ENCODE data around the gene MARF1. TPM values are rescaled to one million over a fixed set of nuclear protein-coding genes. Genes with fewer than 3 reads are reported as not detected.

Gene MARF1
- total and polyA plus RNA-seq, 2 of the 8 experiments (the other 6 are each of a cell fraction or from before 2014, with no cell fraction given), result 5.6 to 31.4 TPM

GRCh38 chr16:15682105-15682570 lies 39.2 kb upstream of the MARF1 start:
- Histone ChIP-seq H3K23me2 (ENCODE audit: low read depth, low read length) (no peaks in the 10 kb centered on the region), H3K4me3 (ENCODE audit: extremely low read depth in 1 of 4, insufficient read depth in 2 of 4, low read depth in 3 of 4, low read length in 4 of 4) (no peak overlapping the region), H2AK5ac (ENCODE audit: low read depth, low read length) (no peak overlapping the region), H2BK20ac (ENCODE audit: low read length) (no peak overlapping the region), H2BK12ac (ENCODE audit: low read depth, low read length) (no peak overlapping the region), H3K9me3 (ENCODE audit: insufficient read depth in 2 of 2, low read depth in 1 of 2, low read length in 1 of 2) (no peaks in the 10 kb centered on the region), H4K5ac (ENCODE audit: insufficient read length, low read depth, low read length) (no peak overlapping the region), H3K27me3 (replicated peaks in 1 of 4; ENCODE audit: control insufficient read depth in 3 of 4, extremely low read depth in 1 of 4, insufficient read depth in 3 of 4, low read length in 3 of 4) (no peaks in the 10 kb centered on the region), H2BK120ac (replicated peaks; ENCODE audit: low read depth, low read length) (no peak overlapping the region), H4K8ac (ENCODE audit: extremely low read depth, insufficient read depth, low read length) (no peak overlapping the region), H3K79me2 (ENCODE audit: control insufficient read depth in 1 of 2, insufficient read depth in 2 of 2, low read length in 2 of 2) (no peaks in the 10 kb centered on the region), H2BK5ac (ENCODE audit: low read depth, low read length) (no peak overlapping the region), H3K4ac (replicated peaks; ENCODE audit: insufficient read length, low read depth, low read length) (no peak overlapping the region), H3K9ac (replicated peaks in 1 of 4; ENCODE audit: extremely low read depth in 1 of 4, low read depth in 3 of 4, low read length in 3 of 4) (no peak overlapping the region), H2AFZ (ENCODE audit: low read length) (0 out of 2 replicates have a peak overlapping the region, but pooled peaks have one; percentile 3), H4K20me1 (replicated peaks in 1 of 2; ENCODE audit: control insufficient read depth in 1 of 2, insufficient read depth in 2 of 2, low read length in 2 of 2) (no peaks in the 10 kb centered on the region), H3K18ac (ENCODE audit: extremely low read depth, low read length) (no peak overlapping the region), H4K91ac (replicated peaks; ENCODE audit: insufficient read length, low read length) (no peak overlapping the region), H3K27ac (ENCODE audit: low read depth, low read length) (no peak overlapping the region), H3K4me1 (replicated peaks in 1 of 4; ENCODE audit: control insufficient read depth in 3 of 4, insufficient read depth in 4 of 4, low read length in 3 of 4) (no peaks in the 10 kb centered on the region), H3K14ac (ENCODE audit: insufficient read length) (no peak overlapping the region), H2BK15ac (ENCODE audit: low read length) (no peak overlapping the region), H3K36me3 (ENCODE audit: control insufficient read depth in 2 of 4, insufficient read depth in 4 of 4, low read length in 3 of 4) (peaks cover 0 to 7% (median 3%) of the 10 kb centered on the region in 4 experiments; a peak in 5 of 8 replicates), H3K79me1 (ENCODE audit: low read depth, low read length) (no peaks in the 10 kb centered on the region), H3K4me2 (ENCODE audit: insufficient read depth in 1 of 2, low read depth in 2 of 2, low read length in 2 of 2) (no peak overlapping the region), H3K56ac (replicated peaks; ENCODE audit: insufficient read length, low read depth, low read length) (no peak overlapping the region), H3K23ac (ENCODE audit: insufficient read length) (no peak overlapping the region)
- FAIRE-seq (no peak), DNase-seq (ENCODE audit: low read depth in 1 of 2, low spot score in 2 of 2) (peak in 1 of 2 experiments; percentile 48)
- WGBS, 2 experiments (ENCODE audit: extremely low coverage in 1 of 2, insufficient coverage in 1 of 2, insufficient read length in 1 of 2, insufficient replicate concordance in 2 of 2, low coverage in 1 of 2, low lambda C conversion rate in 2 of 2, missing lambda C conversion rate in 1 of 2), result 66% methylated on average over 7 of the region's 7 CpGs; no CpG with 5 or more reads in 1 of the 2 experiments
- ChIA-PET POLR2A (ENCODE audit: partially characterized antibody) (interaction anchor here (0.7 to 1.0 kb wide), 2 partner anchors 15 to 24 kb away, joined by 3 read pairs; no protein-coding TSS in a partner anchor), CTCF (ENCODE audit: partially characterized antibody) (interaction anchor here (0.5 to 2.7 kb wide), 22 partner anchors 9 to 440 kb away, joined by 3 to 17 read pairs (median 4); partner anchors contain the start of gene MARF1)
- TF ChIP-seq ATF3 (IDR thresholded peaks at IDR 0.05; ENCODE audit: insufficient read depth, low read depth, low read length) (0 out of 2 replicates have a peak, but pooled peaks have one; percentile 36), CTCF (IDR thresholded peaks at IDR 0.05; ENCODE audit: control extremely low read depth in 1 of 3, insufficient read depth in 1 of 3, low read depth in 1 of 3, low read length in 3 of 3) (peak; percentile 22 to 67 (median 64); a peak in 3 of 4 replicates), JUND (IDR thresholded peaks at IDR 0.05; ENCODE audit: low read length) (peak; percentile 83), USF2 (IDR thresholded peaks at IDR 0.05; ENCODE audit: low read length) (peak; percentile 30; the same call in 1 of the 2 replicates), RAD21 (IDR thresholded peaks at IDR 0.05 in 1 of 2, conservative IDR thresholded peaks at IDR 0.05 in 1 of 2; ENCODE audit: low read depth in 2 of 2, low read length in 2 of 2) (peak in 1 of 2 experiments; percentile 15; a peak in 1 of 4 replicates), SP4 (IDR thresholded peaks at IDR 0.05; ENCODE audit: low read length) (no peak)

All from H1 (cell line).